ENCODE data around the gene PRG3.

Gene PRG3

GRCh38 chr11:57354699-57355098 lies 26.3 kb downstream of the PRG3 start:
- no peak for FAIRE-seq
- no peak for DNase-seq (ENCODE audit: insufficient read length, low spot score)
- TF ChIP-seq, protein P1, sequence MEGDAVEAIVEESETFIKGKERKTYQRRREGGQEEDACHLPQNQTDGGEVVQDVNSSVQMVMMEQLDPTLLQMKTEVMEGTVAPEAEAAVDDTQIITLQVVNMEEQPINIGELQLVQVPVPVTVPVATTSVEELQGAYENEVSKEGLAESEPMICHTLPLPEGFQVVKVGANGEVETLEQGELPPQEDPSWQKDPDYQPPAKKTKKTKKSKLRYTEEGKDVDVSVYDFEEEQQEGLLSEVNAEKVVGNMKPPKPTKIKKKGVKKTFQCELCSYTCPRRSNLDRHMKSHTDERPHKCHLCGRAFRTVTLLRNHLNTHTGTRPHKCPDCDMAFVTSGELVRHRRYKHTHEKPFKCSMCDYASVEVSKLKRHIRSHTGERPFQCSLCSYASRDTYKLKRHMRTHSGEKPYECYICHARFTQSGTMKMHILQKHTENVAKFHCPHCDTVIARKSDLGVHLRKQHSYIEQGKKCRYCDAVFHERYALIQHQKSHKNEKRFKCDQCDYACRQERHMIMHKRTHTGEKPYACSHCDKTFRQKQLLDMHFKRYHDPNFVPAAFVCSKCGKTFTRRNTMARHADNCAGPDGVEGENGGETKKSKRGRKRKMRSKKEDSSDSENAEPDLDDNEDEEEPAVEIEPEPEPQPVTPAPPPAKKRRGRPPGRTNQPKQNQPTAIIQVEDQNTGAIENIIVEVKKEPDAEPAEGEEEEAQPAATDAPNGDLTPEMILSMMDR (IDR thresholded peaks at IDR 0.05; ENCODE audit: insufficient read depth, missing control alignments), result no peak

DNA sequence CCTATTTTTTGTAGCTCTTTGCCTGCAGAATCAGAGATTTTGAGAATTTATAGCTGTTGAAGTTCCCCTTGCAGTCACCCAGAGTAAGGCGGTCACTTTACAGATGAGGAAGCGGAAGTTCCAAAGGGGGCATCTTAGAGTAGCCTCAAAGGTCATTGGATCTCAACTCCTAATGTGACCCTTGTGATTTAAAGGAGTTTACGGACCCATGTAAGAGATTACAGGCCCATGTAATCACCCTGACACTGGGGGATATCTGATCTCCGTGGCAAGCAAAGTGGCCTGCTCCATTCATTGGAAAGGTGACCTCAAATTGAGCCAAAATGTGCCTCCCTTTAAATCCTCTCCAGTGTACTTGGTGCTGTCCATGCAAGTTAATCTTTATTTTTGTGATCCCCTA lies 27.1 kb downstream of the PRG3 start:
- TF ChIP-seq, protein P1 (IDR thresholded peaks at IDR 0.05; ENCODE audit: insufficient read depth, missing control alignments), result no peak
- DNase-seq (ENCODE audit: insufficient read length, low spot score) (no peak), FAIRE-seq (no peak)

DNA sequence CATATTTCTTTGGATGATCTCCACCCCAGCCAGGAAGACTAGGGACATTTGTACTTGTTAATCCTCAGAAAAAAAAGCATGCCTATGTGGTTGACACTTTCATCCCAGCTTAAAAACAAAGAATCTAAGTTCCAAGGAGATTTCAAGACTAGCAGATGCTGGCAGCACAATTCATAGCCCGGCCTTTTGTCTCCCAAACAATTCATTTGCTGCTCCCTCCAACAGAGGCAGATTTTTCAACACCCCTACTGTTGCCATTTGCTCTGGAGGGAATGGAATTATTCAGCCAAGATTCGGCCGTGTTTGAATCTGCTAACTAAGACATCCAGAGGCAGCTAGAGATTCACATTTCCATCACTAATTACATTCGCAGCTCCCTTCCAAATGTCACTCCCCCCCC lies 27.5 kb downstream of the PRG3 start:
- TF ChIP-seq, protein P1 (IDR thresholded peaks at IDR 0.05; ENCODE audit: insufficient read depth, missing control alignments), result no peak
- FAIRE-seq, result no peak

GRCh38 chr11:57353036-57353435 lies 27.9 kb downstream of the PRG3 start:
- DNase-seq (ENCODE audit: insufficient read length, low spot score) (no peak), FAIRE-seq (no peak)
- TF ChIP-seq, protein P1 (IDR thresholded peaks at IDR 0.05; ENCODE audit: insufficient read depth, missing control alignments), result no peak

More for the DNA sequence above, 27.5 kb downstream of the PRG3 start:
- no peak for DNase-seq (ENCODE audit: insufficient read length, low spot score)

DNA sequence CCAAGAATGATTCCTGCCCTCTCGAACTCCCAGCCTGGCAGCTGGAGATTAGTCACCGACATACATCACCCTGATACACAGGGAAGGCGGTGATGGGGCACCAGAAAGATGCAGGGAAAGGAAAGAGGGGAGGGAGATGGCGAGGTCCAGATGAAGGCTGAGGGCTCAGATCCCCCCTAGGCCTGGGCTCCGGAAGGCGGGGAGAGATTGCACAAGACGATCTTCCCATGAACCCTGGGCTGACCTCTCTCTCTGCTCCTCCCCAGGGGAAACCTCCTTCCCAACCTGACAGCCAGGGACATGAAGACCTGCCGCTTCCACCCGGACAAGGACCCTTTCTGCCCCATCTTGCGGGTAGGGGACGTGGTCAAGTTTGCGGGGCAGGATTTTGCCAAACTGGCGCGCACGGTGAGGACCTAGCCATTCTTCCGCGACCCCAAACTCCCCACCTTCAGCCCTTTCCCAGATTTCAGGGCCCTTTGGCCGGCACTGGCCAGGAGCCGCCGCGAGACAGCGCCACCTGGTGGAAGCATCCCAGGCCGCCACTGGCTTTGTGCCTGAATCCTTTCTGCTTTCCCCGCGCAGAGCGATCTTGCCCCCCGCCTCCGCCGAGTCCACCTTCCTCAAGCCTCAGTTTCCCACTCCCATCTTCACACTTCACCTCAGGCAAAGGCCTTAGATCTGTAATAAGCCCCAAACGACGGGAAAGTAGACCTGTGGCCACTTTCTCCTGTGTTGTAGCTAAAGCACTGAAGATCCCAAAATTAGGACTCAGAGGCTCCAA lies 31.3 kb downstream of the PRG3 start:
- DNase-seq (ENCODE audit: insufficient read length, low spot score) (peak; percentile 58), FAIRE-seq (no peak)
- TF ChIP-seq, protein P1 (IDR thresholded peaks at IDR 0.05; ENCODE audit: insufficient read depth, missing control alignments), result peak; percentile 9

- FAIRE-seq (no peak), DNase-seq (ENCODE audit: insufficient read length, low spot score) (no peak)
- TF ChIP-seq, protein P1 (IDR thresholded peaks at IDR 0.05; ENCODE audit: insufficient read depth, missing control alignments), result no peak
Measured at GRCh38 chr11:57348636-57349313, 32.2 kb downstream of the PRG3 start.

DNA sequence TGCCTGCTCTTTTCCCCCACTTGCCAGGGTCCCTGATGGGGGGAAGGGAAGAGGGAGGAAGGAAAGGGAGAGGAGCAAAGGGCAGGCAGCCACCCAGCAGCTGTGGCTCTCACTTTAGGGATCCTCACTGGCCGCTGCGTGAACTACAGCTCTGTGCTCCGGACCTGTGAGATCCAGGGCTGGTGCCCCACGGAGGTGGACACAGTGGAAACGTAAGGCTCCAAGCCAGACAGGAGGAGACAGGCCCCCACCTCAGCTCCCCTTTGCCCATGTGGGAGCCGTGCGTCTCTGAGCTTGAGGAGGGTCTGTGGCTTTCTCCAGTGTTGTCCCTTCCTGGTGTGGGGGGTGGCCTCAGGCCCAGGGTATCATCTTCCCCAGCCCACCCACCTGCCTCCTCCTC lies 32.9 kb downstream of the PRG3 start:
- TF ChIP-seq, protein P1 (IDR thresholded peaks at IDR 0.05; ENCODE audit: insufficient read depth, missing control alignments), result no peak
- FAIRE-seq (no peak), DNase-seq (ENCODE audit: insufficient read length, low spot score) (no peak)

Data from D721Med (cell line).